HG03159 (cell line): ENCODE results near the gene SPSB2.
"Not testable (repeated sequence)": the region's sequence is repeated elsewhere in the genome, so short reads cannot be mapped to it uniquely, and the experiment has no call there.

Source experiments
- ATAC-seq: cut with Tn5 transposase; IDR thresholded peaks from one replicate; pipeline ENCODE4 v1.9.1; 2021; ENCODE audit warnings: mild to moderate bottlenecking, moderate library complexity; ENCODE audit not compliant: unreplicated experiment

The SPSB2 gene

GRCh38 chr12:6871052-6871957, 1.8 kb downstream of the SPSB2 start:
- no peak for ATAC-seq

- not testable (repeated sequence) for ATAC-seq
These were observed 2.8 kb downstream of the SPSB2 start for GRCh38 chr12:6870304-6870703.

- no peak for ATAC-seq
These were observed 3.8 kb downstream of the SPSB2 start for GRCh38 chr12:6869049-6870021.

GRCh38 chr12:6868211-6869048, 4.7 kb downstream of the SPSB2 start:
- no peak for ATAC-seq

- ATAC-seq = peak; percentile 53
These were observed 5.5 kb downstream of the SPSB2 start, which contains the start of gene TPI1 for GRCh38 chr12:6867413-6868210. TPI1 (plus strand) TSS chr12:6867531; CDS start chr12:6867567, 36 bp downstream.

GRCh38 chr12:6866920-6867412, 6.1 kb downstream of the SPSB2 start:
- peak; percentile 3 for ATAC-seq

GRCh38 chr12:6866163-6866919, 6.8 kb downstream of the SPSB2 start:
- ATAC-seq = no peak

- ATAC-seq = not testable (repeated sequence)
These were observed 7.8 kb downstream of the SPSB2 start for GRCh38 chr12:6865307-6865706.

GRCh38 chr12:6863586-6864321, 9.3 kb downstream of the SPSB2 start:
- no peak for ATAC-seq

GRCh38 chr12:6863033-6863432, 10.1 kb downstream of the SPSB2 start:
- ATAC-seq = no peak

- no peak for ATAC-seq
These were observed 11.7 kb downstream of the SPSB2 start for GRCh38 chr12:6861391-6861790.

GRCh38 chr12:6860942-6861341, 12.2 kb downstream of the SPSB2 start:
- ATAC-seq = no peak

- ATAC-seq = no peak
These were observed 13.0 kb downstream of the SPSB2 start for GRCh38 chr12:6860116-6860515.

- no peak for ATAC-seq
These were observed 14.3 kb downstream of the SPSB2 start for GRCh38 chr12:6858799-6859198.

- ATAC-seq = no peak
These were observed 17.8 kb downstream of the SPSB2 start for GRCh38 chr12:6855322-6855721.

- no peak for ATAC-seq
These were observed 19.1 kb downstream of the SPSB2 start for GRCh38 chr12:6854036-6854435.

GRCh38 chr12:6853626-6854025, 19.5 kb downstream of the SPSB2 start:
- ATAC-seq = no peak
